HTERT RPE-1 (cell line): ENCODE measurements around the gene EGFL7.

Source experiments
- in situ Hi-C: fragments of 300-500 bp; cut with MboI; formaldehyde crosslinking; loops from 4 replicates; pipeline ENCODE4 v1.14.3; 2020; ENCODE audit warnings: low sequenced_read_pairs

EGFL7 gene

GRCh38 chr9:136662656-136663581 is at the start of gene EGFL7:
TSS of gene EGFL7 (plus strand) at chr9:136662916. CDS start at chr9:136668283, 5,367 bp downstream.
- in situ Hi-C loops: no loop called here

- in situ Hi-C loops: no loop called here
Measured at GRCh38 chr9:136613824-136614371, 48.8 kb upstream of the EGFL7 start.

GRCh38 chr9:136614372-136614922 is 48.3 kb upstream of the EGFL7 start:
- in situ Hi-C loops: no loop called here

GRCh38 chr9:136614967-136615623 is 47.6 kb upstream of the EGFL7 start:
- in situ Hi-C loops: no loop called here

- in situ Hi-C loops: no loop called here
Measured at GRCh38 chr9:136615631-136616306, 46.9 kb upstream of the EGFL7 start.

GRCh38 chr9:136616307-136616635 is 46.4 kb upstream of the EGFL7 start:
- in situ Hi-C loops: no loop called here

- in situ Hi-C loops: no loop called here
Measured at GRCh38 chr9:136616948-136617695, 45.6 kb upstream of the EGFL7 start.

GRCh38 chr9:136617746-136618579 is 44.8 kb upstream of the EGFL7 start:
- in situ Hi-C loops: no loop called here

- in situ Hi-C loops: no loop called here
Measured at GRCh38 chr9:136618580-136619547, 43.9 kb upstream of the EGFL7 start.

- in situ Hi-C loops: no loop called here
Measured at GRCh38 chr9:136619742-136620440, 42.8 kb upstream of the EGFL7 start.

- in situ Hi-C loops: no loop called here
Measured at GRCh38 chr9:136620441-136621018, 42.2 kb upstream of the EGFL7 start.

- in situ Hi-C loops: no loop called here
Measured at GRCh38 chr9:136621019-136621733, 41.5 kb upstream of the EGFL7 start.

- in situ Hi-C loops: no loop called here
Measured at GRCh38 chr9:136621734-136622093, 41.0 kb upstream of the EGFL7 start.

- in situ Hi-C loops: no loop called here
Measured at GRCh38 chr9:136622538-136622948, 40.2 kb upstream of the EGFL7 start.

- in situ Hi-C loops: no loop called here
Measured at GRCh38 chr9:136623016-136623841, 39.5 kb upstream of the EGFL7 start.

- in situ Hi-C loops: no loop called here
Measured at GRCh38 chr9:136623842-136624183, 38.9 kb upstream of the EGFL7 start.
